ENCODE data around the gene FARS2.

GRCh38 chr6:5425267-5425666 is 164.0 kb downstream of the FARS2 start:
- TF ChIP-seq CTCF (IDR thresholded peaks at IDR 0.05) (no peak), POLR2A (IDR thresholded peaks at IDR 0.05) (no peak)
